HG03159 (cell line): ENCODE results near the gene SLX4IP.
"Not testable (repeated sequence)": the region's sequence is repeated elsewhere in the genome, so short reads cannot be mapped to it uniquely, and the experiment has no call there.

ENCODE experiments used
- ATAC-seq: cut with Tn5 transposase; IDR thresholded peaks from one replicate; pipeline ENCODE4 v1.9.1; 2021; ENCODE audit warnings: mild to moderate bottlenecking, moderate library complexity; ENCODE audit not compliant: unreplicated experiment

Gene SLX4IP

DNA sequence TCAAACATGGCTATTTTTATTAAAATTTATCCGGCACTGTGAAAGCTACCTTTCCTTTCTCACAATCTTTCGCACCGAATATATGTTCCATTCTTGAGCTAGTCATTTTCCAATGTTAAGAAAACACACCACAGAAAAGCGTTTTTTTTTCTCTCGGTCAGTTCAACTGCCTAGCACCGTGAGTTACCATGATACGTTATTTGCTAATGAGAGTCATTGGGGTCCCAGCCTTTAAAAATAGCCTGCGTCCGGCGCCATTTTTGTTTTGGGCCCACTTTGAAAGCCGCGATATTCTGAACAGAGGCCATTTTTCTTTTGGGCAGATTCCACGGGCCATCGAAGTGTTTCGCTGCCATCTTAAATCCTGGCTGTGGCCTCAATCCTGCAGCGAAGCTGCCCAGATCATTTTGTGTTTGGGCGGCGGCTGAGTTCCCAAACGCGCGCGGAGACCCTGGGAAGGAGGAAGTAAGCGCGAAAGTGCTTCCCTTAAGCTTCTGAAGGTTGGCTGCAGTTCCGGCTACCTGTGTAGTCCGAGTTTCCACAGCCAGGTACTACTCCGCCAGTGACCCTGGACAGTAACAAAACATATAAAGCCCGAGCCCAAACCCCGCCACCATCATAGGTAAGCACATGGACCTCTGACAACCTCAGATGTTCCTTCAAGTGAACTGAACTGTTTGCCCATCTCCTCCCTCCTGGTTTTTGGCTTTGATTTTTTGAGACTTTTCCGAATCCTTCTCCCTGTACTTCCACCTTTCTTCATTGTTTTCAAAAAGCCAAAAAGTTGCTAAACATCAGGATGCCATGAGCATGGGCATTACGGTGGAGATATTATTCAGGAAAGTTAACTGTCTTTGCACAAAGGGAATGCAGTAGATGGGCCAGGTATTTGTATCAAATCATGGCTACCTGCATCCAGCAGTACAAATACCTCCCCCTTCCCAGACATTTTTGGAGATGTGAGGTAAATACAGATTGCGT, at the start of gene SLX4IP:
TSS of gene SLX4IP (plus strand) at position 474 of the 981 bp plus-strand sequence. CDS start 22,900 bp downstream, outside the sequence.
- peak; percentile 55 for ATAC-seq

DNA sequence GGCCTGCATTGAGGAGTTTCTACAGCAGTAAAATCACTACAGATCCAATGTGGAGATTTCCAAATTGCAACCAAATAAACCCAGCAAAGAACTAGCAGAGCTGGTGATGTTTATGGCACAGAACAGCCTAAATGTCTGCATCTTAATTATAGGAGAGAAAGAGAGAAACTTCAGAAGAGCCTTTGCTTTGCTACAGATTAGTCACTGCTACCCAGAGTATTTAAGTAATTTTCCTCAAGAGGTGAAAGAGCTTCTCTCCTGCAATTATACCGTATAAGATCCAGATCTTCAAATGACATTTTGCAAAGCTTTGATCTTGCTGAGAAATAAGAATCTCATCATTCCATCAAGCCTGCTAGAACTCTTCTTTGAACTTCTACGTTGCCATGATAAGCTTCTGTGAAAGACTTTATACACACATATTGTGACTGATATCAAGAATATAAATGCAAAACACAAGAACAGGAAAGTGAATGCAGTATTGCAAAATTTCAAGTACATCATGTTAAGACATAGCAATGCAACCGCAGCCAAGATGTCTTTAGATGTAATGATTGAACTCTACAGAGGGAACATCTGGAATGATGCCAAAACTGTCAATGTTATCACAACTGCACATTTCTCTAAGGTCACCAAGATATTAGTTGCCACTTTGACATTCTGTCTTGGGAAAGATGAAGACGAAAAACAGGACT, 49.1 kb upstream of the SLX4IP start:
- ATAC-seq: no peak

DNA sequence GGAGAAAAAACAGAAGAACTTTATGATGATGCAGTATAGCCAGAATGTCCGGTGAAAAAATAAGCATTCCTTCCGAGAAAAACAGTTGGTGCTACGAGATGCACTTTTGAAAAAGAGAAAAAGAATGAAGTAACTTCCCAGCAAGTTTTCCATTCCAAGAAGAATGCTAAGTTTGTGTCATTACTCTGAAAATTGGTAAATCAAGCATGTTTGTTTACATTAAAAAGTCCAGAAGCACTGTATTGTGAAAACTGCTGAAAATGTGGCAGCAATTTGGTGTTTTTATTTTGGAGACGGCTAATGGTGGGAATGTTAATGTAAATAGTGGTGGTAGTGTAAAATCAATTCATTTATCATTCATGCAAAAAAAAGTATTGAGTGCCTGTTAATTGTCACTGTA, 47.4 kb upstream of the SLX4IP start:
- no peak for ATAC-seq

DNA sequence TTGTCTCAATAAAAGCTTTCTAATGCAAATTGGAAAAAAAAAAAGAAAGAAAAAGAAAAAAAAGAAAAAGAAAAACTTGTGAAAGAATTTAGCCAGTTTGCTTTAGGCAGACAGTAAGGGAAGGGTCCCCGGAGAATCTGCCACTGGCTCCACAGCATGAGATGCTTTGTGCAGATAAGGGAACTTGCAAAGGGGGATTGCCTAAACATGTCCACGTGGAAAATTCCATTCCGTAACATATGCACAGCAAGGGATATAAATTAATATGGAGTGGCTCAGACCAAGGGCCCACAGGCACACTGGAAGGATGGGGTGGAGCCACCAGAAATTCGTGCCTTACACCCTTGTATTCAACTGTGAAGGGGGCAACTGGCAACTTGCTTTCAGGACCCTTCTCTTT, 46.5 kb upstream of the SLX4IP start:
- ATAC-seq: no peak

DNA sequence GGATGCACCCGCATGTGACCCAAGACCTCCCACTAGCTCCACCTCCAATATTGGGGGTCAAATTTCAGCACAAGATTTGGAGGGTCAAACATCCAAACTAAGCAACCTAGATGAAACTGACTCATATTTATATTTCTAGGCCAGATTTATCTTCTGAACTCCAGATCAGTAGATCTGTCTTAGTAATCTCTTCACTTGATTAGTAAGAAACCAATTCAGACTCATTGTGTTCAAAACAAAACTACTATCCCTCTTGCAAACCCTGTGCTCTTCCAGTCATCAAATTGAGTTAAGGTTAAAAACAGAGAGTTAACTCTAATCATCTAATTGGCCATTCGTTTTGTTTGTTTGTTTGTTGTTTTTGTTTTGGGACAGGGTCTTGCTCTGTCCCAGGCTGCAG, 44.4 kb upstream of the SLX4IP start:
- no peak for ATAC-seq

DNA sequence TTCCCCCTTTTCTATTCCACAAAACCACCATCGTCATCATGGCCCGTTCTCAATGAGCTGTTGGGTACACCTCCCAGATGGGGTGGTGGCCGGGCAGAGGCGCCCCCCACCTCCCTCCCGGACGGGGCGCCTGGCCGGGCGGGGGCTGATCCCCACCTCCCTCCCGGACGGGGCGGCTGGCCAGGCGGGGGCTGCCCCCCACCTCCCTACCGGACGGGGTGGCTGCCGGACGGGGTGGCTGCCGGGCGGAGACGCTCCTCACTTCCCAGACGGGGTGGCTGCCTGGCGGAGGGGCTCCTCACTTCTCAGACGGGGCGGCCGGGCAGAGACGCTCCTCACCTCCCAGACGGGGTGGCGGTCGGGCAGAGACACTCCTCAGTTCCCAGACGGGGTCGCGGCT, 40.4 kb upstream of the SLX4IP start:
- not testable (repeated sequence) for ATAC-seq

DNA sequence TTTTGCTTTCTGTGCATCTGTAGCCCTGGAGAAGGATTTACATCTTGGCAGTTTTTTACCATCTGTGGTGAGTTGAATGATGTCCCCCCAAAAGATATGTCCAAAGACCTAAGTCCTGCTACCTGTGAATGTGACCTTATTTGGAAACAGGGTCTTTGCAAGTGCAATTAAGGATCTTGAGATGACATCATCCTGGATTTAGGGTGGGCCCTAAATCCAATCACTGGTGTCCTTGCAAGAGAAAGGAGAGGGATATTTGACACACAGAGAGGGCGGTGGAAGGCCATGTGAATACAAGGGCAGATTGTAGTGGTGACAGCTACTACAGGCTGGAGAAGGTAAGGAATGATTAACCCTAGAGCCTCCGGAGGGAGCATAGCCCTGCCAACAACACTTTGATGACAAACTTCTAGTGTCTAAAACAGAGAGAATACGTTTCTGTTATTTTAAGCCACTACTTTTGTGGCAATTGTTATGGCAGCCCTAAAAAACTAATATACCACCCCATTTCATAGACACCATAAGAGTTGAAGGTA, 36.2 kb upstream of the SLX4IP start:
- no peak for ATAC-seq

DNA sequence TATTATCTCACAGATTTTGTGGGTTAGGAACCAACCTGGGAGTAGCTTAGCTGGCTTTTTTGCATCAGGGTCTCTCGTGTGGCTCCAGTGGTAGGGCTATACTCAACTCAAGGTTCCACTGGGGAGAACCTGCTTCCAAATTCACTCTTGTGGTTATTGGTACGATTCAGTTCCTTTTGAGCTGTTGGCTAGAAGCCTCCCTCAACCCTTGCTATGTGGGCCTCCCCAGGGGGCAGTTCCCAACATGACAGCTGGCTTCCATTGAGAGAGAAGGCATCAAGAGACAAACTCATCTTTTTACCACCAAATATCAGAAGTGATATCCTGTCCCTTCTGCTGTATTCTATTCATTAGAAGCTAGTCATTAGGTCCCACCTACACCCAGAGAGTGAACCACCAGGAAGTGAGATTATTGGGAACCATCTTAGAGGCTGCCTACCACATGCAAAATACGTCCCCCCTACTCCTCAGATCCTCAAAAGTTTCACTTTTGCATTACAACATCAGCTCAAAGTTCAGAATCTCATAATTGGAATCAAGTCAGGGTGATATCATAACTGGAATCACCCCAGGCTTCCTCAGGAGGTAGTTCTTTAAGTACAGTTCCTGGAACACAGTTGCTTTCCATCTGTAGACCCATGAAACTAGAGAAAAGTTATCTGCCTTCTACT, 32.0 kb upstream of the SLX4IP start:
- ATAC-seq: no peak

DNA sequence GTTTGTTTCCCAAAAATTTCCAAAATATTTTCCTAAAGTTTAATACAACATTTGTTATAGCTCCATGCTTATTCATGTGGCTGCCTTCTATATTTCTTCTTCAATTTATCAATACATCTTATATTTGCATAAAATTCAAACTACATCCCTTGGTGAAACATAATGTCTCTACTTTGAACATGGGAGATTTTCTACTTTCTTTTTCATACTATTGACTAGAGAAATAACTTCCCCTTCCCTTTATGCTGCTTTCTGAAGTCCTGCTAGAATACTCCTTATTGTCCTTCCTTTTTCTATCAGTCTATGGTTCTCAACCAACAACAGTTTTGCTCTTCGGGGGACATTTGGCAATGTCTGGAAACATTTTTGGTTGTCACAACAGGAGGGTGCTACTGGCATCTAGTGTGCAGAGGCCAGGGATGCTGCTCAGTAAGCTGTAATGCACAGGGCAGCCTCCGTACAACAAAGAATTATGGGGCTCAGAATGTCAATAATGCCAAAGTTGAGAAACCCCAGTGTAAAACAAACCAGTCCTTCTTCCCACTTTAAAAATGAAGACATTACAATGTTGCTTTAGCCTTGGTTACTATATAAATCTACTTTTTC, 31.0 kb upstream of the SLX4IP start:
- ATAC-seq: no peak

DNA sequence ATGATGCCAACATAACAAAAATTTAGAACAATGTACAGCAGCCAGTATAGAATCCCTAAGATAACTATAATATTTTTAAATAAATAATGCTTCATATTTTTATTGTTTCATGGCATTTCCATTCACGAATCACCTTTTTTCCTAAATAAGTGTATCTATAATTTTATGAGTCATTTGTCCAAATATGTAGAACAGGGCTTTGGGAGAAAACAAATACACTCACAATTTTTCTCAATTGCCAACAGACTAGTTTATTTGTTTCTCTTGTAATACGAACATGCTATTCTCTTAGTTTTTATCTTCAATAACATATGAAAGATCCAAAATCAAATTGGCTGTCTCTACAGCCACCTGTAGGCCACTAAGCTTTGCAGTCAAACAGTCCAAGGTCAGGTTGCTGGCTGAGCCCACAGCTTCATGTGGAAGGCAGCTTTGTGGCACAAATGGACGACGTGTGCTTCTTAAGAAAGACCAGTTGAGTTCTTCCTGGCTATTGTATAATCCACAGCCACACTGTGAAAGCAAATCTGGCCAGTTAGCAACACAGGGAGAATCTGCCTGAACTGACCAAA, 30.1 kb upstream of the SLX4IP start:
- ATAC-seq: no peak

DNA sequence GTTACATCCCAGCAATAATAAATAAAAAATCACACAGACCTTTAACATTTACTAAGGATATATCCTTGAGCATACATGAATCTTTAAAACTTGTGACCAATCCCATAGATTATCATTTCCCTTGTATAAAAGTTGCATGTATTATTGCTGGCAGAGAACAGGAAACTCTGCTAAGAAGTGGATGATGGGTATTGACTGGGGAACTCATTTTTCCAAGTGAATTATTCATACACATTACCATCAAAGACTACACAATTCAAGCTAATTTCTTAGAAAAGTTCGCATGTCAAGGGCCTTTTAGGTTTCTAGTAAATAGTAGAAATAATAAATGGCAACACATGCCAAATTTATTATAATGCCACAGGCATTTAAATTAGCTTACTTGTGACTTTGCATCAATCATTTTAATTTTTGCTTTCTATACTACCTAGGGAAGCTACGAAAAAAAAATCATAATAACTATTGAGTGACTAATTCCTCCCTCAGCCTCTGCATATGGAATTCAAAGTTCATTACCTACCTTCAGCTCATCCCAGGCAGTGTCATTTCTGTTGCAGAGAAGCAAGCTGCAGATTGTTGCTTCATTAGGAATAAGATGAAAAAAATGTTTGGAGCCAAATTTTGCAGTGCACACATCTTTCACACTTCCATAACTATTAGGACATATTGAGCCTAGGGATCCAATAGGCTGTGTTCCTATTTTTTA, 26.8 kb upstream of the SLX4IP start:
- ATAC-seq: no peak

DNA sequence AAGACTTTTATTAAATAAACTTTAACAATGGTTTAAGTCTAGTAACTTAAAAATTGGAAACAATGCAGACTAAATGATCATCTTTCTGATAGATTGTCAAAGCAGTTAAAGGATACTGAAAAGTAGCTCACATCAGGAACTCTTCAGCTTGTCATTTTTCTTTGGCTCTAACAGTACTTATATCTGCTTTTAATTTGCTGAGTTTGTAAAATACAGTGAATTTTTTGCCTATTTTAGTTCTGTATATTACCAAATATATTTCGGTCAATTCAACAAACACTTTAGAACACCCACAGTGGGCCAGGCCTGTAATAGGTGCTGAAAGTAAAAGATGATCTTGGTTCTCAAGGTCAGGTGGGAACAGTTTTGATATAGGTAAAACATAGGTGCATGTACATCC, 23.4 kb upstream of the SLX4IP start:
- ATAC-seq: no peak

DNA sequence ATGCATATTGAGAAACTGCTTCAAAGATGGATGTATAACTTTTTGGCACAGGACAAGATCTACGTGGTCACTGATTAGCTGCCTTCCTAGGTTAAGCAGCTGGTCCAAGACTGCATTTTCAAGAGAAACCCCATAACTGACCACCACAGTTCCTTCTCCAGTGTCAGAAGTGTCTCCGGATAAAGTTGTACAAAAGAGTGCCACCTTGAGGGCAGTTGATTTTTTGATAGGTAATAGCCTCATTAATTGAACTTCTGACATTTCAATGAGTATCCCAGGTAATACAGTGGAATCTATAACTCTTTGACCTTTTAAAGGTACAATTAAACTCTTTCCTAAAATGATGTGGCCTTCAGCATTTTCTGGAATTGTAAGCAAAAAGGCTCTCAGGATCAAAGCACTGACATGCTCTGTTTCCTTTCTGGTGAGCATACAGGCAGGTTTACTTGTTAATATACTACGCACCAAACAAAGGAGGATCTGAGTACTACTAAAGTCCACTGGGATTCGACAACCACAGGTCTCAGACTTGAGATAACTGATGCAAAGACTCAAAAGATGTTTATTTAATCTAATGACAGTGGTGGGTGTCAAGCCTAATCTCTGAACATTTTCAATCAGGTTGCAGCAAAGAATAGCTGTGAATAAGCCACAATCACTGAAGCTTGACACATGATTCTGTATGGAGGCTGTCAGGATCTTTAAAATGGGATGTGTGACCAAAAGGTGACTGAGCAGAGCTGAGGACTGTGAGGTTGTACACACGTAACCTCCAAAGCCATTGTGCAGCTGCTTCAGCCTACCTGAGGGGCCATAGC, 22.3 kb upstream of the SLX4IP start:
- peak; percentile 52 for ATAC-seq

DNA sequence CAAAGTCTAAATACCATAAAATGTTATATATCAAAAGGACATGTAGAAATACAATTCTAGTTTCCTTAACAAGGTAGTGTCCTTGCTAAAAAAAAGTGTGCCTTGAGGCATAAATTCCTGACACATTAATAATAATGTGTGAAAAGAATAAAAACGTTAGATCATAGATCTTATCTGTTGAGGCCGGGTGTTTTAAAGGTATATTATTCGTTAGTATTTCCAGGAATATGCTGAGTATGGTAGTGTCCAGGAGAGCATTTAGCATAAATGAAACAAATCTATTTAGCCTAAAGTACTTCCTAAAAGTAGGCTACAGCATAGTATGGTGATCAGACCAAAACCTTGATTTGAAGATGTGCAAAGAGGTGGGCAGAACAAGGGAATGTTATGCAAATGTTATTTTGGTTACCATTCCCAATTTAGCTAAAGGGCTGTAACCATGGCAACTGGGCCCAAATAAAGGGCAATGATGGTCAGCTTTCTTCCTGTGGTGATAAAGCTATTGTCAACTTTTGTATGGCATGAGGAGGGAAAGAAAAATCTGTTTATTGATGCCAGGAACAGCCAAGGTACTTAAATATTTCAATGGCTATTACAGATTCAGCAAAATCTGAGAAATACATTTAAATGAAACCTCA, 20.0 kb upstream of the SLX4IP start:
- ATAC-seq: no peak

DNA sequence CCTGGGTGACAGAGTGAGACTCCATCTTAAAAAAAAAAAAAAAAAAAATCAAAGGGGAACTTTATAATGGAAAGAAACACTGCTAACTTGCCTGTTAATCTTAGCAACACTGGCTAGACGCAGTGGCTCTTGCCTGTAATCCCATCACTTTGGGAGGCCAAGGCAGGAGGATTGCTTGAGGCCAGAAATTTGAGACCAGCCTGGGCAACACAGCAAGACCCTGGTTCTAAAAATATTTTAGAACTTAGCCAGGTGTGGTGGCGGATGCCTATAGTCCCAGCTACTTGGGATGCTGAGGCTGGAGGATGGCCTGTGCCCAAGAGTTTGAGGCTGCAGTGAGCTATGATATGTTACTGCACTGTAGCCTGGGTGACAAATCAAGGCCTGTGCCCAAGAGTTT, 17.9 kb upstream of the SLX4IP start:
- ATAC-seq: not testable (repeated sequence)

DNA sequence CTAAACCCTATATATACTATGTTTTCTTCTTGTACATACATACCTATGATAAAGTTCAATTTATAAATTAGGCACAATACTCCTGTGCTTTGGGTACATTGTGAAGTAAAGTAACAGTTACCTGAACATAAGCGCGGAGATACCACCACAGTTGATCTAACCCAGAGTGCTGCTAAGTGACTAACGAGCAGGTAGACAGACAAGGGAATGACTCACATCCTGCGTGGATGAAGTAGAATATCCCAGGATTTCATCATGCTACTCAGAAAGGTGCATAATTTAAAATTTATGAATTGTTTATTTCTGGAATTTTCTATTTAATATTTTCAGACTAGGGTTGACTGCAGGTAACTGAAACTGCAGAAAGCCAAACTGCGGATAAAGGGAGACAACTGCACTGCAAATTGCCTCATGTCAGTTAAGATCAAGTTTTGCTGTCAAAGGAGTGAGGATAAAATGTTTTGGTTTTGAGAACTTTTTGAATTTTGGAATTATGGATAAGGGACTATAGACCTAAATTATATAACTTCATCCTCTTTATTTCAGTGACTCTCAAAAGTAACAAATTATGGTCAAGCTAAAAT, 15.5 kb upstream of the SLX4IP start:
- no peak for ATAC-seq

DNA sequence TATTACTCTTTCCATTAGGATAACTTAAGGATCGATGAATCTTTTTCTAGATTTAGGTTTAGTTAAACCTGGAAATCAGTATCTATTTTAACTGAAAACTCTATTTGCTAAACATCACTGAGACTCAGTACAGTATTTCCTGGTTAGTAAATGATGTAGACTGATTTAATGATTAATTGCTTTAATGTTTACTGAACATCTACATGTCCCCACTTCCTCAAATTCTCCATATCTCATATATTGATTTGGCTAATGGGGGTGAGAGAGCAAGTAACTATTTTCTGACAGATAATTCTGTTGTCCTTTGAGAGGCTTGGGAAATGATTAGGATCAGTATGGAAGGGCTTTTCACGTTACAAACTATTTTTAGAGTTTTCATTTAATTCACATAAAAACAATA, 11.4 kb upstream of the SLX4IP start:
- peak; percentile 83 for ATAC-seq

DNA sequence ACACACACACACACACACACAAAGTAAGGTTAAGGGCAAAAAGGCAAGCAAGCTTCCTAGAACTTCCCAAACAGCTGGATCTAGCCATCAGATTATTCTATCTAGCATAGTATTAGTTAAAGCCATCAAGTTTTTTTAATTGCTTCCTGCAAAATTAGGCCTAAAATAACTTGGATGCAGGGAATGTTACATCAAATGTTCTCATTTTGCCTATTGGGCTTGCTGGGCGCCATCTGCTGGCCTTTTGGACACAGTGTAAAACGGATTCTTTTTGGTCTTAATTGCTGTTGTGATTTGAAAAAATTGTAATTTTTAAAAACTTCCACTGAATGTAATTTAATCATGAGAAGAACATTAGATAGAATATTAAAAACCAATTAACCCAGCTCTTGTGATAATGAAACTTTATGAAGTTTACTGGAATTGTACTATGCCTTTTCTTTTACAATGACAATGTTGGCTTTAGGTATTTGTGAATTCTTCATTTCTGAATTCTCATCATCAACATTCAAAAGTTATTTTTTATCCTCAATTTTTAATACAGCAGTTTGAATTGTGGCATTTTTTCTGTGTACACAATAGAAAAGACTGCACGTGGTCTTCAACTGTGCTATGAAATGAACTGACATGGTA, 7.9 kb upstream of the SLX4IP start:
- ATAC-seq: no peak
